Parathyroid adenoma (tissue), 2 donors: ENCODE measurements around the gene DPEP2.

Source experiments
- H2AFZ ChIP-seq: fragments of 300-600 bp; sonication (generic); one replicate; pipeline ENCODE4 v1.7.0; 2017; ENCODE audit warnings: antibody characterized with exemption, mild to moderate bottlenecking
- H3K27ac ChIP-seq: fragments of 300-600 bp; sonication (generic); one replicate; pipeline ENCODE4 v1.7.0; 2017
- H3K27me3 ChIP-seq: fragments of 300-600 bp; sonication (generic); one replicate; pipeline ENCODE4 v1.7.0; 2017; ENCODE audit warnings: low read length; ENCODE audit not compliant: control insufficient read depth, insufficient read depth
- H3K36me3 ChIP-seq: fragments of 300-600 bp; sonication (generic); one replicate; pipeline ENCODE4 v1.7.0; 2017; ENCODE audit warnings: low read length; ENCODE audit not compliant: control insufficient read depth, insufficient read depth
- H3K4me1 ChIP-seq: fragments of 300-600 bp; sonication (generic); one replicate; pipeline ENCODE4 v1.7.0; 2017; ENCODE audit warnings: control low read depth
- H3K4me2 ChIP-seq: fragments of 300-600 bp; sonication (generic); one replicate; pipeline ENCODE4 v1.7.0; 2017; ENCODE audit warnings: low read length
- H3K4me3 ChIP-seq: fragments of 300-600 bp; sonication (generic); one replicate; pipeline ENCODE4 v1.7.0; 2017; ENCODE audit warnings: low read depth, low read length
- H3K79me2 ChIP-seq: fragments of 300-600 bp; sonication (generic); one replicate; pipeline ENCODE4 v1.7.0; 2017; ENCODE audit warnings: control low read depth
- H3K9ac ChIP-seq: fragments of 300-600 bp; sonication (generic); one replicate; pipeline ENCODE4 v1.7.0; 2017; ENCODE audit warnings: mild to moderate bottlenecking
- H3K9me3 ChIP-seq: fragments of 300-600 bp; sonication (generic); one replicate; pipeline ENCODE4 v1.7.0; 2017; ENCODE audit warnings: low read length; ENCODE audit not compliant: control insufficient read depth
- TF ChIP-seq, protein P1 (sequence below): fragments of 300-600 bp; sonication (generic); IDR thresholded peaks from one replicate; pipeline ENCODE4 v1.7.0; 2017; ENCODE audit warnings: antibody characterized with exemption, mild to moderate bottlenecking
- donor health status: primary hyperparathyroidism.

The DPEP2 gene

DNA sequence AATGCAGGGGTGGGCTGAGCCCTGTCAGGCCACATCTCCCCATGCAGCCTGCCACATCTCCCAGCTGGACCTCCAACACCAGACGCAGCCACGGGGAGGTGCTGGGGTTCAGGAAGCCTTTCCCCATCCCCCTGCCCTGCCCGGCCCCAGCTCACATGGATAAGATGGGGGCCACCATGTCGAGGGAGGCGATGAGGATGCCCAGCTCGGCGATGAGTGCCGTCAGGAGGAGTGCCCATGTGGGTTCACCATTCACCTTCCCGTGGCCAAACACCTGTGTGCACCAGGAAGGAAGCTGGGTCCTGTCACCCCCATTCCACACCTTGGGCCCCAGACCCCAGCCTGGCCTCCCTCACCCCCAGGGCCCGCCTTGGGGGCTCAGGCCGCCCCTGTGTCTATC lies 49.6 kb downstream of the DPEP2 start:
- Histone ChIP-seq H3K27ac (no peak overlapping the region), H3K4me3 (no peak overlapping the region), H3K4me1 (no peaks in the 10 kb centered on the region), H3K9ac (no peak overlapping the region), H3K4me2 (no peak overlapping the region), H3K36me3 (no peaks in the 10 kb centered on the region), H2AFZ (no peak overlapping the region), H3K9me3 (no peaks in the 10 kb centered on the region), H3K27me3 (no peaks in the 10 kb centered on the region), H3K79me2 (peaks cover 2% of the 10 kb centered on the region)
- TF ChIP-seq, protein P1, sequence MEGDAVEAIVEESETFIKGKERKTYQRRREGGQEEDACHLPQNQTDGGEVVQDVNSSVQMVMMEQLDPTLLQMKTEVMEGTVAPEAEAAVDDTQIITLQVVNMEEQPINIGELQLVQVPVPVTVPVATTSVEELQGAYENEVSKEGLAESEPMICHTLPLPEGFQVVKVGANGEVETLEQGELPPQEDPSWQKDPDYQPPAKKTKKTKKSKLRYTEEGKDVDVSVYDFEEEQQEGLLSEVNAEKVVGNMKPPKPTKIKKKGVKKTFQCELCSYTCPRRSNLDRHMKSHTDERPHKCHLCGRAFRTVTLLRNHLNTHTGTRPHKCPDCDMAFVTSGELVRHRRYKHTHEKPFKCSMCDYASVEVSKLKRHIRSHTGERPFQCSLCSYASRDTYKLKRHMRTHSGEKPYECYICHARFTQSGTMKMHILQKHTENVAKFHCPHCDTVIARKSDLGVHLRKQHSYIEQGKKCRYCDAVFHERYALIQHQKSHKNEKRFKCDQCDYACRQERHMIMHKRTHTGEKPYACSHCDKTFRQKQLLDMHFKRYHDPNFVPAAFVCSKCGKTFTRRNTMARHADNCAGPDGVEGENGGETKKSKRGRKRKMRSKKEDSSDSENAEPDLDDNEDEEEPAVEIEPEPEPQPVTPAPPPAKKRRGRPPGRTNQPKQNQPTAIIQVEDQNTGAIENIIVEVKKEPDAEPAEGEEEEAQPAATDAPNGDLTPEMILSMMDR, result no peak

DNA sequence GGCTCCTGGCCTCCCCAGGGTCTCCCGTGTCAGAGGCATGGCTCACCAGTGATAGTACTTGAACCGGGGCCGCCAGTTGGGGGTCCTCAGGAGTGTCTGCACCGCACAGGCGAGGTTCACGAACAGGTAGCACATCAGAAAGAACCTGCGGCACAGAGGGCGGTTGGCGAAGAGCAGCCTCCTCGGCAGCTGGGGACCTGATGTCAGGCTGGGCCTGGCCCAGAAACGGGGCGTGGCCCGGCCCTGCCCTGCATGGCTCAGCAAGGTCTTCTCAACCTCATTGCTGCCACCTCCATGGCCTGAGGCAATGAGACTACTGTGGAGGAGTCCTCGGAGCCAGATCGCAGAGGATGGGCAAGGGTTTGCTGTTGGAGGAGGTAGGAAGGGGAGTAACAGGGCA lies 51.3 kb downstream of the DPEP2 start:
- Histone ChIP-seq H2AFZ (no peak overlapping the region), H3K36me3 (no peaks in the 10 kb centered on the region), H3K4me1 (no peaks in the 10 kb centered on the region), H3K4me2 (no peak overlapping the region), H3K9me3 (no peaks in the 10 kb centered on the region), H3K4me3 (no peak overlapping the region), H3K9ac (no peak overlapping the region), H3K27me3 (no peaks in the 10 kb centered on the region), H3K27ac (no peak overlapping the region), H3K79me2 (peaks cover 2% of the 10 kb centered on the region)
- TF ChIP-seq, protein P1, result no peak

DNA sequence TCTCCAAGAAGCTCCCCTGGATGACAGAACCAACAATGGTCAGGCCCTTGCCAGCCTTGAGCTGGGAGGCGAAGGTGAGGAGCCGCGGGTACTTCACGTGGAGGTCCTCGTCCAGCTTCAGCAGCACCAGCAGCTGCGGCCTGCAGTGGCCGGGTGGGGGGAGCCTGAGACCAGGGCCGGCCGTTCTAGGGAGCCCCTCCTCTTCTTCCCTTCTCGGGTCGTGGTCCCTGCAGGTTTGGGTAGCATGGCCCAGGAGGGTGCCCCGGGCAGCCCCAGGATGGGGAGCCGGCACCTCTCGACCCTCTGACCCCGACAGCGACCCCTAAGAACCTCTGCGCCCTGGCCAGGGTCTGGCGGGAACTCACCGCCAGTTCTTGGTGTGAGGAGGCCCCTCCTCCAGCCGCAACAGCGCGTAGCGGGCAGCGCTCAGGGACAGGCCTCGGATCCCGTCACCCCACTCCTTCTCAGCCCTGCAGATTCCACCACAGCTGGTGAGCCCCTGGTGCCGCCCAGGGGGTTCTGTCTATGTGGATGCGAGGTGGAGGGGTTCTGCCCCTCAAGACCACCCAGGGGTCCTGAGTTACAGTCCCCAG lies 52.2 kb downstream of the DPEP2 start:
- Histone ChIP-seq H3K4me1 (no peaks in the 10 kb centered on the region), H3K27ac (no peak overlapping the region), H3K9ac (no peak overlapping the region), H3K9me3 (no peaks in the 10 kb centered on the region), H3K4me2 (no peak overlapping the region), H3K4me3 (no peak overlapping the region), H3K79me2 (peaks cover 2% of the 10 kb centered on the region), H2AFZ (no peak overlapping the region), H3K36me3 (no peaks in the 10 kb centered on the region), H3K27me3 (no peaks in the 10 kb centered on the region)
- TF ChIP-seq, protein P1, result no peak

DNA sequence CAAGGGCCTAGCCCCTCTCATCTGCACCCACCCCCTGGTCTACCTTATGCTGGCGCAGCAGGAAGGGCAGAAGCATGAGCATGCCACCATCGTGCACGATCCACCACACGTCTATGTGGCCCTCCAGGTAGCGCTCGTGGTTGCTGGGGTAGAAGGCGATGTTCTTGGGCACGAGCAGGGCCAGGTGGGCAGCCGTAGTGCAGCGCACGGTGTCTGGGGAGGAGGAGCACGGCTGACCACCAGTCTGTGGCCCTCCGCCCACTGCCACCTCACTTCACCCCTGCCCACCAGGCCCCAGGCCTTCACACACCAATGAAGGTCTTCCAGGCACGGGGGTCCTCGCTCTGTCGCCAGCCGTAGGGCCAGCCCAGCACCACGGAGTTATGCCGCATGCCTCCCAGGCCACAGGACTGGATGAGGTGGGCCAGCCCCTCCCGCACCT lies 53.1 kb downstream of the DPEP2 start:
- H3K9ac ChIP-seq, result no peak overlapping the region

More for the DNA sequence above, 53.1 kb downstream of the DPEP2 start:
- Histone ChIP-seq H2AFZ (no peak overlapping the region), H3K4me1 (no peaks in the 10 kb centered on the region), H3K9me3 (no peaks in the 10 kb centered on the region), H3K36me3 (no peaks in the 10 kb centered on the region), H3K4me2 (no peak overlapping the region), H3K27me3 (no peaks in the 10 kb centered on the region), H3K27ac (no peak overlapping the region), H3K4me3 (no peak overlapping the region), H3K79me2 (peaks cover 2% of the 10 kb centered on the region)
- TF ChIP-seq, protein P1, result no peak
